Heart right ventricle (tissue), 16 donors: ENCODE measurements around the gene TRIM17. TPM values are rescaled to one million over a fixed set of nuclear protein-coding genes. Genes with fewer than 3 reads are reported as not detected.

Experiments used
- ATAC-seq, 8 donors: fragments of 200-7000 bp; cut with Tn5 transposase; one replicate each; pipeline ENCODE4 v1.9.1; 2020; ENCODE audit warnings: mild to moderate bottlenecking in 8 of 8, moderate library complexity in 8 of 8, moderate number of reproducible peaks in 1 of 8
- DNase-seq, 2 donors: peaks; one replicate each; pipeline ENCODE4 v3.0.0-alpha.2; 2020
- H3K27ac ChIP-seq, 10 donors: fragments of 200-600 bp; sonication (generic) in 2 of 10; one replicate each; pipeline versions ENCODE4 v1.5.0 to v1.8.0; 2020 to 2022; ENCODE audit warnings: mild to moderate bottlenecking in 3 of 10
- H3K27me3 ChIP-seq, 7 donors: fragments of 200-600 bp; one replicate each; pipeline ENCODE4 v1.8.0; 2021 to 2022; ENCODE audit warnings: mild to moderate bottlenecking in 2 of 7
- H3K36me3 ChIP-seq, 9 donors: fragments of 200-600 bp; sonication (generic) in 1 of 9; one replicate each; pipeline versions ENCODE4 v1.5.0 to v1.8.0; 2020 to 2022; ENCODE audit warnings: mild to moderate bottlenecking in 2 of 9
- H3K4me1 ChIP-seq, 9 donors: fragments of 200-600 bp; sonication (generic) in 1 of 9; one replicate each; pipeline versions ENCODE4 v1.5.0 to v1.8.0; 2020 to 2022; ENCODE audit warnings: mild to moderate bottlenecking in 4 of 9
- H3K4me3 ChIP-seq, 10 donors: fragments of 200-600 bp; sonication (generic) in 2 of 10; one replicate each; pipeline versions ENCODE4 v1.5.0 to v1.8.0; 2020 to 2022; ENCODE audit warnings: mild to moderate bottlenecking in 7 of 10, moderate library complexity in 2 of 10
- H3K9me3 ChIP-seq, 11 donors: fragments of 200-600 bp in 10 of 11; sonication (generic) in 2 of 11; one replicate each; pipeline versions ENCODE4 v1.5.0 to v1.8.0; 2013 to 2022; ENCODE audit warnings: mild to moderate bottlenecking in 2 of 11, control low read depth in 1 of 11, moderate library complexity in 1 of 11
- WGBS, 2 donors: extraction: QIAGEN DNeasy Blood & Tissue Kit; methylation state at CpG; one replicate each; pipeline ENCODE4 v1.1.7; 2013; ENCODE audit warnings: inconsistent platforms in 1 of 2; 5-methylcytosine and 5-hydroxymethylcytosine counted together
- intact Hi-C, 10 donors: fragments of 100-400 bp; cut with DNase I; formaldehyde crosslinking; loops; one replicate each; pipeline versions ENCODE4 v1.11.1 to v1.14.2; 2022
- polyA plus RNA-seq, 2 donors: library from polyadenylated mRNA; stranded (reverse); fragments of 200-250 nt; gene quantifications; one replicate each; pipeline ENCODE4 v1.2.3, GENCODE V29; 2013
- total RNA-seq, 10 donors: library from RNA; stranded (reverse); fragmentation: NEBNext Ultra II Directional in 3 of 10; extraction: Animal tissue kit (Norgen Biotek cat#: 25700) in 3 of 10; gene quantifications; one replicate each; pipeline versions ENCODE4 v1.2.1 to v1.2.4, GENCODE V29; 2021 to 2023
- TF ChIP-seq, protein P1 (sequence below), 9 donors: fragments of 200-600 bp; sonication (generic) in 2 of 9; IDR thresholded peaks; one replicate each; pipeline versions ENCODE4 v1.5.0 to v1.8.0; 2021 to 2022; ENCODE audit warnings: antibody characterized with exemption in 9 of 9, mild to moderate bottlenecking in 5 of 9, moderate library complexity in 1 of 9
- donor health status: Arrhythmogenic right ventricular cardiomyopathy.
- donor health status: ischemic (EF 13 %, LVEDD 7.1; RV severe dilation, severe dysfunction).
- donor health status: healthy with polysubstance abuse.
- donor health status: DM: no; HTN: yes; CAD: no.
- donor health status: DM: no; HTN: no; CAD: no.
- donor health status: ischemic (EF 25% LVEDD 6.9; RV normal size, moderate dysfunction).
- donor health status: ischemic (EF 25% LVEDD 5.7; RV mildly dilated, moderate dysfunction).
- donor health status: healthy.
- donor health status: DM: yes; HTN: yes; CAD: no.
- donor health status: Ischemic cardiomyopathy.
- donor health status: ischemic (EF 35%, LVEDD 5.7; RV mildly dilated, moderate dysfunction).
- donor health status: nonischemic (EF 11% LVEDD 7.7; RV severe dilation, severe dysfunction).
- donor health status: DM: yes; HTN: yes; CAD: no.
- donor health status: PGD.
- donor health status: ischemic (EF 29% LVEDD 5.4; RV normal size, mild dysfunction).
- donor health status: nonischemic (EF 23%, LVEDD 6.1; RV moderate dilation, normal function).

The TRIM17 gene
- total and polyA plus RNA-seq, 12 donors: 0.14 to 0.44 (median 0.34) TPM; not detected in 3

DNA sequence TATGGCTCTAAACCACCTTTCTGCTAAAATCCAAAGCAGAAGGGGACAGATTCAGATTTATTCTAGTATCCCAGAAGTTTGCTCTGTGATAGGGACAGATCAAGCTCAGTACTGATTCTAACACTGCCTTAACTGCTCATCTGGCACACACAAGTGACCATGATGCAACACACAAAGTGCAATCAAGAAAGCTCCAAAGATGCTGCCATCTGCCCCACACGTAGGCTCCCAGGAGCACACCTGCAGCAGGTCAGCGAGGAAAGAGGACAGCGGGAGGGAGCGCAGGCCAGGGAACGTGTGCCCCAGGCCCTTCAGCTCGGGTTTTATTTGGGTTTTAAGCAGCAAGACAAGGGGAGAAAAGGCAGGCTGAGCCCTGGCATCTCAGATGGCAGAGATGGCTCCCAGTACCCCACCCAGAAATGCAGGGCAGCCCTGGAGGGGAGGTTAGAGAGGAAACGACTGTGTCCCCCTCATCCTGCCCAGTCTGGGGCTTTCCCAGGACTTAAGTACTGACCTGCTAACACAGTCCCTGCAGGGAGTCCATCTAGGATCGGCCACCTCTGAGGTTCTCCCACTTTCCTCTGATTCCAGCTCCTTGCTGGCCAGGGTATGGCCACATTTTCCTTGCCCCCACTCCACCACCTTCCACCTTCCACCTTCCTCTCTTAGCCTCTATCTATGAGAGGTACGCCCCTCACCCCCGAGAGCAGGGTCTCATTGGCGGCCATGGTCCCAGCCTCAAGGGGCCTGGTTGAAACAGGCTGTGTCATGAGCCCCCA lies 11.3 kb downstream of the TRIM17 start:
- peak overlapping the region; percentile 71 to 100 (median 96) for H3K4me3 ChIP-seq
- TF ChIP-seq, protein P1, sequence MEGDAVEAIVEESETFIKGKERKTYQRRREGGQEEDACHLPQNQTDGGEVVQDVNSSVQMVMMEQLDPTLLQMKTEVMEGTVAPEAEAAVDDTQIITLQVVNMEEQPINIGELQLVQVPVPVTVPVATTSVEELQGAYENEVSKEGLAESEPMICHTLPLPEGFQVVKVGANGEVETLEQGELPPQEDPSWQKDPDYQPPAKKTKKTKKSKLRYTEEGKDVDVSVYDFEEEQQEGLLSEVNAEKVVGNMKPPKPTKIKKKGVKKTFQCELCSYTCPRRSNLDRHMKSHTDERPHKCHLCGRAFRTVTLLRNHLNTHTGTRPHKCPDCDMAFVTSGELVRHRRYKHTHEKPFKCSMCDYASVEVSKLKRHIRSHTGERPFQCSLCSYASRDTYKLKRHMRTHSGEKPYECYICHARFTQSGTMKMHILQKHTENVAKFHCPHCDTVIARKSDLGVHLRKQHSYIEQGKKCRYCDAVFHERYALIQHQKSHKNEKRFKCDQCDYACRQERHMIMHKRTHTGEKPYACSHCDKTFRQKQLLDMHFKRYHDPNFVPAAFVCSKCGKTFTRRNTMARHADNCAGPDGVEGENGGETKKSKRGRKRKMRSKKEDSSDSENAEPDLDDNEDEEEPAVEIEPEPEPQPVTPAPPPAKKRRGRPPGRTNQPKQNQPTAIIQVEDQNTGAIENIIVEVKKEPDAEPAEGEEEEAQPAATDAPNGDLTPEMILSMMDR (IDR thresholded peaks at IDR 0.05): no peak
- ATAC-seq (no peak), DNase-seq (no peak)
- H3K36me3 ChIP-seq: peaks cover 0 to 31% (median 2%) of the 10 kb centered on the region in 9 donors
- peak overlapping the region in 4 of 10 donors; percentile 78 to 96 (median 90) for H3K27ac ChIP-seq
- no peaks in the 10 kb centered on the region for H3K9me3 ChIP-seq
- peaks cover 6 to 48% (median 34%) of the 10 kb centered on the region in 9 donors for H3K4me1 ChIP-seq
- intact Hi-C loops: loop anchor here in 2 of 10 donors (5.0 to 10.0 kb wide), 3 partner anchors 61 to 263 kb away; partner anchors contain the start of gene GUK1 (in 1 of the 2)
- WGBS, 2 donors: 31 to 37% methylated on average over 11 of the region's 11 CpGs
- H3K27me3 ChIP-seq: no peaks in the 10 kb centered on the region

DNA sequence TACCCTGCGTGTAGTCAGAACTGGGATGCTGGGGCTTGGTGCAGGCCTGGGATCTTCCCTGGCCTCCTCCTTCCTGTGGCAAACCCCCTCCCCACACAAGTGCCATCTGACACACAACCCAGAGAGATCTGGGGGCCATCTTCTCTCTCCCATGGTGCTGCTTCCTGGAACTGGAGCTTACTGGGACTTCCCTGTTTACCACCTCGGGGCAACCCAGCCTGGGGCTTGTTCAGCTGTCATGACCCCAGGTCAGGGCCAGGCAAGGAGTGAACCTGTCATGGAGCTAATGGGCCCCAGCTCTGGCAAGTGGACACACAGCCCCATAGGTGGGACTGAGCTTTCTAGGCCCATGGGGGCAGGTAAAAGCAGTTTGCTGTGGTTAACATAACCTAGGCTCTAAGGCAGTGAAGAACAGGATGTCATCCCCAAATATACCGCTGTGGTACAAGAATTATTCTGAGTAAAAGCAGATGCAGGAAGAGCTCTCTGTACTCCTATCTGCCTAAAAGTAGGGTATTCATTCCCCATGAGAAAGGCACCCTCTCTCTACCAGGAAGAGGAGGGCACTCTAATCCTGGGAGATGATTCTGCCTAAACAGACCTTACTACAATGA lies 12.4 kb downstream of the TRIM17 start:
- ATAC-seq: no peak
- H3K9me3 ChIP-seq: no peaks in the 10 kb centered on the region
- TF ChIP-seq, protein P1 (IDR thresholded peaks at IDR 0.05): no peak
- no peak overlapping the region for H3K27ac ChIP-seq
- intact Hi-C loops: loop anchor here in 2 of 10 donors (10.0 kb wide), 2 partner anchors 59 to 129 kb away; no protein-coding TSS in a partner anchor
- peak overlapping the region in 2 of 10 donors; percentile 99 to 100 for H3K4me3 ChIP-seq
- peaks cover 0 to 42% (median 7%) of the 10 kb centered on the region in 9 donors for H3K36me3 ChIP-seq
- no peak for DNase-seq
- WGBS, 2 donors: 78 to 87% methylated on average over 3 of the region's 3 CpGs
- peaks cover 6 to 48% (median 34%) of the 10 kb centered on the region in 9 donors for H3K4me1 ChIP-seq
- H3K27me3 ChIP-seq: no peaks in the 10 kb centered on the region

DNA sequence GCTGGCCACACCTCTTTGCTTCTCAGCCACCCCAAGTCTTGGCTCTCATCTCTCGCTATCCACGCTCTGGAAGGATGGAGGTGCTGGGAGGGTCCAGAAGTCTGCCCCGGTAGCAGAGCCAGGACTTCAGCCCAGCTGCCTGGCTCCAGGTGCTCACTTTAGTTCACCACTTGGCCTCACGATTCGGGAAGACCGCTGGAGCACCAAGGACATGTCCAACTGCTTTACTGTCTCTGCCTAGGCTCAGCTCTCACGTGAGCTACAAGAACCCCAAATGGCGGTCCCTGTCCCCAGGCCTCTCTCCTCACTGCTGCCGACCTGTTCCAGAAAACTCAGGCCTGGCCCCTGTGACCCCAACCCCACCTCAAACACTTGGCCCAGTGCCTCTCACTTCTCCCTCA lies 13.4 kb downstream of the TRIM17 start:
- 95 to 97% methylated on average over 9 of the region's 9 CpGs for WGBS, 2 donors
- intact Hi-C loops: loop anchor here in 2 of 10 donors (10.0 kb wide), 2 partner anchors 58 to 128 kb away; no protein-coding TSS in a partner anchor
- H3K36me3 ChIP-seq: peaks cover 0 to 52% (median 7%) of the 10 kb centered on the region in 9 donors
- TF ChIP-seq, protein P1 (IDR thresholded peaks at IDR 0.05): no peak
- H3K27ac ChIP-seq: no peak overlapping the region
- H3K27me3 ChIP-seq: no peaks in the 10 kb centered on the region
- no peak overlapping the region for H3K4me3 ChIP-seq
- no peaks in the 10 kb centered on the region for H3K9me3 ChIP-seq
- ATAC-seq (no peak), DNase-seq (no peak)
- H3K4me1 ChIP-seq: peaks cover 6 to 44% (median 32%) of the 10 kb centered on the region in 9 donors

DNA sequence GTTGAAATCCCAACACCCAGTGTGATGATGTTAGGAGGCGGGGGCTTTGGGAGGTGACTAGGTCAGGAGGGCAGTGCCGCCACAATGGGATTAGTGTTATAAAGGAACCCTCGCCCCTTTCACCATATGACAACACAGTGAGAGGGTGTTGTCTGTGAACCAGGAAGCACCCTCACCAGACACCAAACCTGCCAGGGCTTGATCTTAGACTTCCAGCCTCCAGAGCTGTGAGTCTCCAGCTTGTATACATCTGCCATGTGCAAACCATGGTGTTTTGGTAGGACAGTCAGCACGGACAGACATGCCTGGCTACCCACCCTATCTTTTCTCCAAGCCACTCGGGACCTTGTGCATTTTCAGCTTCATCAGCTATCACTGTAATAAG lies 14.0 kb downstream of the TRIM17 start:
- no peak for DNase-seq
- TF ChIP-seq, protein P1 (IDR thresholded peaks at IDR 0.05): no peak
- intact Hi-C loops: loop anchor here in 2 of 10 donors (10.0 kb wide), 2 partner anchors 58 to 128 kb away; no protein-coding TSS in a partner anchor
- no peak for ATAC-seq
- H3K4me3 ChIP-seq: no peak overlapping the region
- no peaks in the 10 kb centered on the region for H3K9me3 ChIP-seq
- H3K36me3 ChIP-seq: peaks cover 0 to 58% (median 7%) of the 10 kb centered on the region in 9 donors
- no peaks in the 10 kb centered on the region for H3K27me3 ChIP-seq
- 92 to 99% methylated on average over 5 of the region's 5 CpGs for WGBS, 2 donors
- H3K27ac ChIP-seq: no peak overlapping the region
- peaks cover 6 to 38% (median 28%) of the 10 kb centered on the region in 9 donors for H3K4me1 ChIP-seq
